Upper lobe of left lung (tissue), 6 donors: ENCODE data around the gene PACS2. TPM values are rescaled to one million over a fixed set of nuclear protein-coding genes. Genes with fewer than 3 reads are reported as not detected.
A peak's percentile ranks its signal among the peaks of the same experiment; 100 is the strongest.

ENCODE experiments used
- ATAC-seq, 2 donors: fragments of 200-7000 bp; cut with Tn5 transposase; one replicate each; pipeline ENCODE4 v1.9.1; 2022; ENCODE audit warnings: mild to moderate bottlenecking in 2 of 2, moderate library complexity in 2 of 2; ENCODE audit not compliant: low FRiP score in 2 of 2
- DNase-seq, 2 donors: peaks; one replicate each; pipeline ENCODE4 v3.0.0-alpha.2; 2019 to 2020
- H3K27ac ChIP-seq, 4 donors: fragments of 200-600 bp; sonication (generic); one replicate each; pipeline ENCODE4 v1.5.1; 2016 to 2019
- H3K27me3 ChIP-seq, 4 donors: fragments of 200-600 bp; sonication (generic); one replicate each; pipeline ENCODE4 v1.5.1; 2017 to 2019
- H3K36me3 ChIP-seq, 4 donors: fragments of 200-600 bp; sonication (generic); one replicate each; pipeline ENCODE4 v1.5.1; 2016 to 2019
- H3K4me1 ChIP-seq, 4 donors: fragments of 200-600 bp; sonication (generic); one replicate each; pipeline ENCODE4 v1.5.1; 2018 to 2019
- H3K4me3 ChIP-seq, 4 donors: fragments of 200-600 bp; sonication (generic); one replicate each; pipeline ENCODE4 v1.5.1; 2017 to 2019; ENCODE audit warnings: mild to moderate bottlenecking in 2 of 4, moderate library complexity in 1 of 4
- H3K9me3 ChIP-seq, 4 donors: fragments of 200-600 bp; sonication (generic); one replicate each; pipeline ENCODE4 v1.5.1; 2018 to 2019
- CTCF ChIP-seq, 6 experiments: fragments of 450-650 bp in 4 of 6; fragments of 200-600 bp in 2 of 6; sonication (generic) in 2 of 6; IDR thresholded peaks; one replicate each; pipeline ENCODE4 v1.5.1; 2016 to 2019; ENCODE audit warnings: antibody characterized with exemption in 6 of 6
- EP300 ChIP-seq, 4 donors: sonication (generic); formaldehyde crosslinking; IDR thresholded peaks; one replicate each; pipeline ENCODE4 v1.5.1; 2017; ENCODE audit warnings: antibody characterized with exemption in 4 of 4, control low read depth in 2 of 4
- POLR2A ChIP-seq, 4 donors: fragments of 450-650 bp; IDR thresholded peaks; one replicate each; pipeline ENCODE4 v1.5.1; 2016 to 2017; ENCODE audit warnings: antibody characterized with exemption in 4 of 4, mild to moderate bottlenecking in 2 of 4
- POLR2AphosphoS5 ChIP-seq, 2 donors: sonication (generic); formaldehyde crosslinking; IDR thresholded peaks; one replicate each; pipeline ENCODE4 v1.5.1; 2017; ENCODE audit warnings: antibody characterized with exemption in 2 of 2
- WGBS, 2 donors: methylation state at CpG; one replicate each; pipeline ENCODE4 v1.1.5; 2017 to 2018; 5-methylcytosine and 5-hydroxymethylcytosine counted together
- total RNA-seq, 6 donors: library from RNA; depleted of rRNA in 4 of 6; stranded (reverse); fragments of >200 nt in 4 of 6; gene quantifications; one replicate each; pipeline versions ENCODE4 v1.1.0 to v1.2.1, GENCODE V29; 2016 to 2021
- donor health status: DM: no; HTN: no; CAD: no; lungs with moderate emphysema.
- donor health status: DM: no; HTN: yes; CAD: no; lungs with severe emphysema.

Gene PACS2
- total RNA-seq, 6 donors from 2014 or later = 53.4 to 204 (median 86.5) TPM

GRCh38 chr14:105385322-105385637 is 70.7 kb downstream of the PACS2 start:
- Histone ChIP-seq H3K36me3 (peaks cover 6 to 68% (median 57%) of the 10 kb centered on the region in 4 donors), H3K9me3 (no peaks in the 10 kb centered on the region), H3K4me3 (no peak overlapping the region), H3K27ac (no peak overlapping the region), H3K27me3 (no peaks in the 10 kb centered on the region), H3K4me1 (peaks cover 0 to 14% (median 6%) of the 10 kb centered on the region in 4 donors)
- TF ChIP-seq EP300 (IDR thresholded peaks at IDR 0.05) = no peak
- no peak for TF ChIP-seq POLR2AphosphoS5 (IDR thresholded peaks at IDR 0.05)
- TF ChIP-seq CTCF (IDR thresholded peaks at IDR 0.05) = no peak
- no peak for TF ChIP-seq POLR2A (IDR thresholded peaks at IDR 0.05)
- 96% methylated on average over 5 to 19 of the region's 19 CpGs for WGBS, 2 donors
- DNase-seq (peak; percentile 18 to 78), ATAC-seq (no peak)

- 84 to 89% methylated on average over 8 to 21 of the region's 22 CpGs for whole genome bisulfite sequencing, 2 donors
- Histone ChIP-seq H3K36me3 (peaks cover 6 to 67% (median 54%) of the 10 kb centered on the region in 4 donors), H3K4me3 (no peak overlapping the region), H3K27ac (no peak overlapping the region), H3K9me3 (no peaks in the 10 kb centered on the region), H3K4me1 (peaks cover 0 to 19% (median 10%) of the 10 kb centered on the region in 4 donors), H3K27me3 (no peaks in the 10 kb centered on the region)
- no peak for TF ChIP-seq POLR2A (IDR thresholded peaks at IDR 0.05)
- no peak for TF ChIP-seq EP300 (IDR thresholded peaks at IDR 0.05)
- TF ChIP-seq CTCF (IDR thresholded peaks at IDR 0.05) = no peak
- TF ChIP-seq POLR2AphosphoS5 (IDR thresholded peaks at IDR 0.05) = no peak
- ATAC-seq (peak in 1 of 2 donors; percentile 6), DNase-seq (peak; percentile 19 to 56)
Observed at GRCh38 chr14:105385698-105386365, 71.3 kb downstream of the PACS2 start.

GRCh38 chr14:105386581-105387529 is 72.3 kb downstream of the PACS2 start:
- ATAC-seq = no peak
- Histone ChIP-seq H3K27me3 (no peaks in the 10 kb centered on the region), H3K4me3 (no peak overlapping the region), H3K9me3 (no peaks in the 10 kb centered on the region), H3K4me1 (peaks cover 0 to 20% (median 10%) of the 10 kb centered on the region in 4 donors), H3K36me3 (peaks cover 6 to 64% (median 50%) of the 10 kb centered on the region in 4 donors), H3K27ac (no peak overlapping the region)
- DNase-seq = peak; percentile 16 to 81
- TF ChIP-seq POLR2A (IDR thresholded peaks at IDR 0.05) = no peak
- no peak for TF ChIP-seq POLR2AphosphoS5 (IDR thresholded peaks at IDR 0.05)
- TF ChIP-seq EP300 (IDR thresholded peaks at IDR 0.05) = no peak
- TF ChIP-seq CTCF (IDR thresholded peaks at IDR 0.05) = no peak
- 95% methylated on average over 8 to 27 of the region's 33 CpGs for WGBS, 2 donors

GRCh38 chr14:105387530-105387922 is 73.0 kb downstream of the PACS2 start:
- Histone ChIP-seq H3K36me3 (peaks cover 6 to 57% (median 44%) of the 10 kb centered on the region in 4 donors), H3K9me3 (no peaks in the 10 kb centered on the region), H3K4me3 (no peak overlapping the region), H3K27me3 (no peaks in the 10 kb centered on the region), H3K4me1 (peaks cover 0 to 20% (median 10%) of the 10 kb centered on the region in 4 donors), H3K27ac (no peak overlapping the region)
- TF ChIP-seq POLR2AphosphoS5 (IDR thresholded peaks at IDR 0.05) (no peak), CTCF (IDR thresholded peaks at IDR 0.05) (no peak), POLR2A (IDR thresholded peaks at IDR 0.05) (no peak), EP300 (IDR thresholded peaks at IDR 0.05) (no peak)
- ATAC-seq (no peak), DNase-seq (peak in 1 of 2 donors; percentile 62)
- WGBS, 2 donors = 95 to 98% methylated on average over 6 to 10 of the region's 10 CpGs
